ENCODE data around the gene AKIRIN1. TPM values are rescaled to one million over a fixed set of nuclear protein-coding genes. Genes with fewer than 3 reads are reported as not detected.
A peak's percentile ranks its signal among the peaks of the same experiment; 100 is the strongest.

Gene AKIRIN1
- total RNA-seq, 1 experiment from 2014 or later = 68.4 TPM

DNA sequence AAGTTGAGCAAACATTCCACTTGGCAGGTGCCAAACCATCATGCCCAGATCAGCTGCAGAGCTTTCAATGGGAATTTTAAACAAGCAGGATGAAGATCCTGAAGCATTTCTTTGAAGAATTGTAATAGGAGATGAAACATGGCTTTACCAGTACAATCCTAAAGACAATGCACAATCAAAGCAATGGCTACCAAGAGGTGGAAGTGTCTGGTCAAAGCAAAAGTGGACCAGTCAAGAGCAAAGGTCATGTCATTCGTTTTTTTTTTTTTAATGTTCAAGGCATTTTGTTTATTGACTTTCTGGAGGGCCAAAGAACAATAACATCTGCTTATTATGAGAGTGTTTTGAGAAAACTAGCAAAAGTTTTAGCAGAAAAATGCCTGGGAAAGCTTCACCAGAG is 32.1 kb downstream of the AKIRIN1 start:
- H3K4me3 ChIP-seq (ENCODE audit: low read depth, low read length) = no peak overlapping the region
- CTCF ChIA-PET = no interaction called here
- no peak overlapping the region for H3K4me3 Mint-ChIP-seq (ENCODE audit: unreplicated experiment)
- DNase-seq = no peak
- POLR2A ChIA-PET = no interaction called here
- TF ChIP-seq, protein P1, sequence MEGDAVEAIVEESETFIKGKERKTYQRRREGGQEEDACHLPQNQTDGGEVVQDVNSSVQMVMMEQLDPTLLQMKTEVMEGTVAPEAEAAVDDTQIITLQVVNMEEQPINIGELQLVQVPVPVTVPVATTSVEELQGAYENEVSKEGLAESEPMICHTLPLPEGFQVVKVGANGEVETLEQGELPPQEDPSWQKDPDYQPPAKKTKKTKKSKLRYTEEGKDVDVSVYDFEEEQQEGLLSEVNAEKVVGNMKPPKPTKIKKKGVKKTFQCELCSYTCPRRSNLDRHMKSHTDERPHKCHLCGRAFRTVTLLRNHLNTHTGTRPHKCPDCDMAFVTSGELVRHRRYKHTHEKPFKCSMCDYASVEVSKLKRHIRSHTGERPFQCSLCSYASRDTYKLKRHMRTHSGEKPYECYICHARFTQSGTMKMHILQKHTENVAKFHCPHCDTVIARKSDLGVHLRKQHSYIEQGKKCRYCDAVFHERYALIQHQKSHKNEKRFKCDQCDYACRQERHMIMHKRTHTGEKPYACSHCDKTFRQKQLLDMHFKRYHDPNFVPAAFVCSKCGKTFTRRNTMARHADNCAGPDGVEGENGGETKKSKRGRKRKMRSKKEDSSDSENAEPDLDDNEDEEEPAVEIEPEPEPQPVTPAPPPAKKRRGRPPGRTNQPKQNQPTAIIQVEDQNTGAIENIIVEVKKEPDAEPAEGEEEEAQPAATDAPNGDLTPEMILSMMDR (IDR thresholded peaks at IDR 0.05; ENCODE audit: insufficient read depth in 1 of 2, low read depth in 1 of 2, low read length in 1 of 2, severe bottlenecking in 1 of 2, unreplicated experiment in 1 of 2) = no peak
- no TSS peak for BruUV-seq (replicated peaks)
- H3K36me3 Mint-ChIP-seq (ENCODE audit: insufficient read depth, unreplicated experiment) = peaks cover 18% of the 10 kb centered on the region
- H3K4me1 ChIP-seq = peaks cover 10% of the 10 kb centered on the region
- H3K9me3 ChIP-seq = no peaks in the 10 kb centered on the region
- H3K4me1 Mint-ChIP-seq (ENCODE audit: low read depth, unreplicated experiment) = peaks cover 6% of the 10 kb centered on the region
- H3K36me3 ChIP-seq (ENCODE audit: control insufficient read depth, insufficient read depth, low read length) = no peaks in the 10 kb centered on the region
- no peaks in the 10 kb centered on the region for H3K9me3 Mint-ChIP-seq (ENCODE audit: unreplicated experiment)
- H3K27me3 ChIP-seq (replicated peaks; ENCODE audit: control insufficient read depth, insufficient read depth, low read length) = no peaks in the 10 kb centered on the region
- no peaks in the 10 kb centered on the region for H3K27me3 Mint-ChIP-seq (ENCODE audit: insufficient read depth, unreplicated experiment)
- intact Hi-C loops (cut with micrococcal nuclease; ENCODE audit: unreplicated experiment) = no loop called here
- no peak overlapping the region for H3K27ac Mint-ChIP-seq (ENCODE audit: unreplicated experiment)

DNA sequence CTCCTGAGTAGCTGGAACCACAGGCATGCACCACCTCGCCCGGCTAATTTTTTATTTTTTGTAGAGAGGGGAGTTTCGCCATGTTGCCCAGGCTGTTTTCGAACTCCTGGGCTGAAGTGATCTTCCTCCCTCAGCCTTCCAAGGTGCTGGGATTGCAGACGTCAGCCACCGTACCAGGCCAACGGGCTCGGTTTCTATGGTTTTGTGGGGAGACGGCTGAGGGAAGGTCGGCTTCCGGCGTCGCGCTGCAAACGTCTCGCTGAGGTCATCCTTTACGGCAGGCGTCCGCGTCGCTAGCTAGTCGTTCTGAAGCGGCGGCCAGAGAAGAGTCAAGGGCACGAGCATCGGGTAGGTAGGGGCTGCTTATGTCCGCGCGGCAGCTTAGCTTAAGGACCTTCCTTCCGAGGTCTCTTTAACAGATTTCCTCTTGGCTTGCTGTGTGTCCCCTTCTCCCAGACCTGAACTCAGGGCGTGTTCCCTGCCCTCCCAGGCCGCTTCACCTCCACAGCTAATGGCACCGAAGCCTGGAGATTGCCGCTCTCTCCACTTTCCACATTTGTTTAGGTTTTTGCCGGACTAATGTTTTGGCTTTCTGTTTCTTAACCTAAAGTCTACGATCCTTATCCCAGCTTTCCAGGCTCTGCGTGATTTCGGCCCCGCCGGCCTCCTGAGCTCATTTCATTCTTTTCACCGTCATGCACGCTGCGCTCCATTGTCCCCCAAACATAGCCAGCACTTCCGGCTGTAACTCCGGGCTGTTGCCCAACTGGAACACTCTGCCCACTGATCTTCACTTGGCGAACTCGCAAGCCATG is 35.2 kb downstream of the AKIRIN1 start, which contains the start of gene NDUFS5:
NDUFS5 (plus strand) TSS at position 300 of the 815 bp plus-strand sequence. CDS start 2,375 bp downstream, outside the sequence.
- ChIA-PET CTCF (interaction anchor here (0.7 to 1.8 kb wide), 5 partner anchors 10 to 107 kb away, joined by 3 to 10 read pairs (median 3); no protein-coding TSS in a partner anchor), POLR2A (interaction anchor here (0.5 to 1.1 kb wide), 8 partner anchors 11 to 1370 kb away, joined by 3 to 6 read pairs (median 4); partner anchors contain the start of genes RRAGC and SMAP2)
- intact Hi-C loops (cut with micrococcal nuclease; ENCODE audit: unreplicated experiment) = loop anchor here (2.0 to 5.0 kb wide), 3 partner anchors 35 to 186 kb away; partner anchors contain the start of gene AKIRIN1
- peaks cover 49% of the 10 kb centered on the region for H3K36me3 Mint-ChIP-seq (ENCODE audit: insufficient read depth, unreplicated experiment)
- H3K4me3 ChIP-seq (ENCODE audit: low read depth, low read length) = peak within 1 kb of the TSS; percentile 82
- TF ChIP-seq, protein P1 (IDR thresholded peaks at IDR 0.05; ENCODE audit: insufficient read depth in 1 of 2, low read depth in 1 of 2, low read length in 1 of 2, severe bottlenecking in 1 of 2, unreplicated experiment in 1 of 2) = no peak
- peaks cover 10% of the 10 kb centered on the region for H3K4me1 ChIP-seq
- no peaks in the 10 kb centered on the region for H3K9me3 ChIP-seq
- H3K9me3 Mint-ChIP-seq (ENCODE audit: unreplicated experiment) = no peaks in the 10 kb centered on the region
- DNase-seq = peak; percentile 85 to 87
- no peaks in the 10 kb centered on the region for H3K27me3 Mint-ChIP-seq (ENCODE audit: insufficient read depth, unreplicated experiment)
- TSS peak; percentile 97 for BruUV-seq (replicated peaks)
- no peaks in the 10 kb centered on the region for H3K36me3 ChIP-seq (ENCODE audit: control insufficient read depth, insufficient read depth, low read length)
- H3K27ac Mint-ChIP-seq (ENCODE audit: unreplicated experiment) = peak within 1 kb of the TSS; percentile 100
- H3K27me3 ChIP-seq (replicated peaks; ENCODE audit: control insufficient read depth, insufficient read depth, low read length) = no peaks in the 10 kb centered on the region
- peaks cover 6% of the 10 kb centered on the region for H3K4me1 Mint-ChIP-seq (ENCODE audit: low read depth, unreplicated experiment)
- H3K4me3 Mint-ChIP-seq (ENCODE audit: unreplicated experiment) = peak within 1 kb of the TSS; percentile 95

DNA sequence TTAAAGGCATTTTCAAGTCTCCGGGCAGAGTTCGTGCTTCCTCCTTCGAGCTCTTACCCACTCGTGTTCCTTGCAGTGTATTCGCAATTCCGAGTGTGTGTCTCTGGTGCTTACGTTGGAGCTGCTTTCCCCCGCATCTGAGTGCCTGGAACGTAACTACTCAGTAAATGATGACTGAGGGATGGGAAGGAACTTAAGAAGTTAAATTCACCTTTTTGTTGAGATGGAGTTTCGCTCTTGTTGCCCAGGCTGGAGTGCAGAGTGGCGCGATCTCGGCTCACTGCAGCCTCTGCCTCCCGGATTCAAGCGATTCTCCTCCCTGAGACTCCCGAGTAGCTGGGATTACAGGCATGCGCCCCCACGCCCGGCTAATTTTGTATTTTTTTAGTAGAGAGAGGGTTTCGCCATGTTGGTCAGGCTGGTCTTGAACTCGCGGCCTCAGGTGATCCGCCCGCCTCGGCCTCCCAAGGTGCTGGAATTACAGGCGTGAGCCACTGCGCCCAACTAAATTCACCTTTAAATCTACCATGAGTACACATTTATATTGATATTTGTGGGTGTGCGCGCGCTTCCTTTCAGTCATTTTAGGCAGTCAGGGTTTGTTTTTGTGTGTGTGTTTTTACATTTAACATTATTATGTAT is 35.9 kb downstream of the AKIRIN1 start:
- intact Hi-C loops (cut with micrococcal nuclease; ENCODE audit: unreplicated experiment) = loop anchor here (2.0 to 5.0 kb wide), 3 partner anchors 36 to 185 kb away; partner anchors contain the start of gene AKIRIN1
- peaks cover 1% of the 10 kb centered on the region; the same call in 1 of the 2 replicates for H3K36me3 ChIP-seq (ENCODE audit: control insufficient read depth, insufficient read depth, low read length)
- TF ChIP-seq, protein P1 (IDR thresholded peaks at IDR 0.05; ENCODE audit: insufficient read depth in 1 of 2, low read depth in 1 of 2, low read length in 1 of 2, severe bottlenecking in 1 of 2, unreplicated experiment in 1 of 2) = no peak
- H3K27ac Mint-ChIP-seq (ENCODE audit: unreplicated experiment) = peak overlapping the region; percentile 100
- peak in 1 of 2 experiments; percentile 4 for DNase-seq
- H3K4me1 Mint-ChIP-seq (ENCODE audit: low read depth, unreplicated experiment) = peaks cover 6% of the 10 kb centered on the region
- no peaks in the 10 kb centered on the region for H3K9me3 ChIP-seq
- H3K9me3 Mint-ChIP-seq (ENCODE audit: unreplicated experiment) = no peaks in the 10 kb centered on the region
- peak overlapping the region; percentile 82 for H3K4me3 ChIP-seq (ENCODE audit: low read depth, low read length)
- H3K36me3 Mint-ChIP-seq (ENCODE audit: insufficient read depth, unreplicated experiment) = peaks cover 57% of the 10 kb centered on the region
- no peaks in the 10 kb centered on the region for H3K27me3 ChIP-seq (replicated peaks; ENCODE audit: control insufficient read depth, insufficient read depth, low read length)
- BruUV-seq (replicated peaks) = no TSS peak
- H3K4me1 ChIP-seq = peaks cover 10% of the 10 kb centered on the region
- H3K4me3 Mint-ChIP-seq (ENCODE audit: unreplicated experiment) = peak overlapping the region; percentile 95
- ChIA-PET POLR2A (interaction anchor here (0.5 to 1.1 kb wide), 2 partner anchors 131 to 1369 kb away, joined by 3 to 5 read pairs; no protein-coding TSS in a partner anchor), CTCF (interaction anchor here (1.0 to 1.8 kb wide), 4 partner anchors 10 to 108 kb away, joined by 3 to 10 read pairs (median 4); no protein-coding TSS in a partner anchor)
- H3K27me3 Mint-ChIP-seq (ENCODE audit: insufficient read depth, unreplicated experiment) = no peaks in the 10 kb centered on the region
